H1 (cell line): ENCODE data around the gene PHYH. TPM values are rescaled to one million over a fixed set of nuclear protein-coding genes. Genes with fewer than 3 reads are reported as not detected.

Source experiments
- CTCF ChIA-PET: fragments of 300-600 bp; sonication (Branson Sonifier 250); formaldehyde crosslinking; loops from one replicate; lab custom pipeline; 2021; ENCODE audit not compliant: partially characterized antibody; lab: Charles Lee
- POLR2A ChIA-PET: fragments of 300-600 bp; sonication (Branson Sonifier 250); formaldehyde crosslinking; loops from one replicate; lab custom pipeline; 2021; ENCODE audit warnings: inconsistent platforms; ENCODE audit not compliant: partially characterized antibody; lab: Charles Lee
- DNase-seq, 2 experiments: peaks; one replicate each; pipeline versions ENCODE4 v3.0.0 to v3.0.0-alpha.2; 2010 to 2022; ENCODE audit warnings: low spot score in 2 of 2, low read depth in 1 of 2, mixed read lengths in 1 of 2
- FAIRE-seq: peaks from 2 replicates; lab custom pipeline; 2011; peaks lifted over from hg19 to GRCh38; lab: Jason Lieb, UNC
- H2AFZ ChIP-seq: 2 replicates; pipeline ENCODE4 v1.8.1; 2012; ENCODE audit warnings: low read length, inconsistent platforms
- H2AK5ac ChIP-seq: 2 replicates; pipeline ENCODE4 v1.6.1; 2013; ENCODE audit warnings: low read depth, low read length
- H2BK120ac ChIP-seq: replicated peaks from 2 replicates; pipeline ENCODE3; 2013; ENCODE audit warnings: low read depth, low read length, inconsistent platforms
- H2BK12ac ChIP-seq: 2 replicates; pipeline ENCODE4 v1.6.1; 2013; ENCODE audit warnings: low read depth, low read length
- H2BK15ac ChIP-seq: 2 replicates; pipeline ENCODE4 v1.6.1; 2013; ENCODE audit warnings: low read length
- H2BK20ac ChIP-seq: 2 replicates; pipeline ENCODE4 v1.6.1; 2013; ENCODE audit warnings: low read length
- H2BK5ac ChIP-seq: 2 replicates; pipeline ENCODE4 v1.6.1; 2013; ENCODE audit warnings: low read depth, low read length
- H3K14ac ChIP-seq: 2 replicates; pipeline ENCODE4 v1.6.1; 2013; ENCODE audit warnings: inconsistent platforms; ENCODE audit not compliant: insufficient read length
- H3K18ac ChIP-seq: 2 replicates; pipeline ENCODE4 v1.6.1; 2013; ENCODE audit warnings: low read length; ENCODE audit errors: extremely low read depth
- H3K23ac ChIP-seq: 2 replicates; pipeline ENCODE4 v1.6.1; 2013; ENCODE audit warnings: inconsistent platforms; ENCODE audit not compliant: insufficient read length
- H3K23me2 ChIP-seq: 2 replicates; pipeline ENCODE4 v1.6.1; 2013; ENCODE audit warnings: low read depth, low read length
- H3K27ac ChIP-seq: 2 replicates; pipeline ENCODE4 v1.6.1; 2011; ENCODE audit warnings: low read depth, low read length, inconsistent platforms
- H3K27me3 ChIP-seq, 4 experiments: replicated peaks in 1 of 4; 1 replicate in 1 of 4; 2 replicates in 3 of 4; pipeline versions ENCODE4 v1.6.1 to v1.8.1; 2011 to 2013; ENCODE audit warnings: low read length in 3 of 4, mild to moderate bottlenecking in 3 of 4, inconsistent platforms in 2 of 4, mixed read lengths in 2 of 4, moderate library complexity in 1 of 4; ENCODE audit not compliant: control insufficient read depth in 3 of 4, insufficient read depth in 3 of 4; ENCODE audit errors: extremely low read depth in 1 of 4
- H3K36me3 ChIP-seq, 4 experiments: 2 replicates each; pipeline versions ENCODE4 v1.6.1 to v1.8.1; 2011 to 2013; ENCODE audit warnings: mild to moderate bottlenecking in 4 of 4, low read length in 3 of 4, moderate library complexity in 2 of 4, control low read depth in 1 of 4, inconsistent platforms in 1 of 4; ENCODE audit not compliant: insufficient read depth in 4 of 4, control insufficient read depth in 2 of 4
- H3K4ac ChIP-seq: replicated peaks from 2 replicates; pipeline ENCODE3; 2013; ENCODE audit warnings: low read length, low read depth, mixed read lengths, inconsistent platforms; ENCODE audit not compliant: insufficient read length
- H3K4me1 ChIP-seq, 4 experiments: replicated peaks in 1 of 4; 1 replicate in 1 of 4; 2 replicates in 3 of 4; pipeline versions ENCODE4 v1.6.1 to v1.8.1; 2011 to 2013; ENCODE audit warnings: low read length in 3 of 4, inconsistent platforms in 2 of 4, mixed read lengths in 1 of 4; ENCODE audit not compliant: insufficient read depth in 4 of 4, control insufficient read depth in 3 of 4
- H3K4me2 ChIP-seq, 2 experiments: 2 replicates each; pipeline versions ENCODE4 v1.6.1 to v1.8.1; 2011 to 2013; ENCODE audit warnings: low read depth in 2 of 2, low read length in 2 of 2, control low read depth in 1 of 2, inconsistent platforms in 1 of 2, mild to moderate bottlenecking in 1 of 2; ENCODE audit not compliant: insufficient read depth in 1 of 2
- H3K4me3 ChIP-seq, 4 experiments: fragments of 200-600, 300-600 bp in 1 of 4; sonication (generic), shearing (Covaris generic), sonication (Bioruptor Twin) in 1 of 4; 2 replicates each; pipeline versions ENCODE4 v1.5.1 to v1.8.1; 2011 to 2016; ENCODE audit warnings: low read length in 4 of 4, low read depth in 3 of 4, control low read depth in 2 of 4, inconsistent platforms in 2 of 4, mild to moderate bottlenecking in 2 of 4, mixed read lengths in 1 of 4, moderate library complexity in 1 of 4; ENCODE audit not compliant: insufficient read depth in 2 of 4; ENCODE audit errors: extremely low read depth in 1 of 4
- H3K56ac ChIP-seq: replicated peaks from 2 replicates; pipeline ENCODE3; 2013; ENCODE audit warnings: low read depth, mild to moderate bottlenecking, mixed read lengths, low read length, inconsistent platforms; ENCODE audit not compliant: insufficient read length
- H3K79me1 ChIP-seq: 2 replicates; pipeline ENCODE4 v1.6.1; 2013; ENCODE audit warnings: low read depth, low read length, control low read depth
- H3K79me2 ChIP-seq, 2 experiments: 2 replicates each; pipeline versions ENCODE4 v1.6.1 to v1.8.1; 2012 to 2013; ENCODE audit warnings: low read length in 2 of 2, mild to moderate bottlenecking in 2 of 2, inconsistent platforms in 1 of 2; ENCODE audit not compliant: insufficient read depth in 2 of 2, control insufficient read depth in 1 of 2
- H3K9ac ChIP-seq, 4 experiments: replicated peaks in 1 of 4; 1 replicate in 1 of 4; 2 replicates in 3 of 4; pipeline versions ENCODE4 v1.6.1 to v1.8.1; 2011 to 2013; ENCODE audit warnings: low read depth in 3 of 4, low read length in 3 of 4, control low read depth in 2 of 4, mild to moderate bottlenecking in 2 of 4, moderate library complexity in 2 of 4, inconsistent platforms in 1 of 4; ENCODE audit errors: extremely low read depth in 1 of 4
- H3K9me3 ChIP-seq, 2 experiments: 2 replicates each; pipeline versions ENCODE4 v1.6.1 to v1.8.1; 2012 to 2013; ENCODE audit warnings: mild to moderate bottlenecking in 2 of 2, moderate library complexity in 2 of 2, control low read depth in 1 of 2, inconsistent platforms in 1 of 2, low read depth in 1 of 2, low read length in 1 of 2, mixed read lengths in 1 of 2; ENCODE audit not compliant: insufficient read depth in 2 of 2
- H4K20me1 ChIP-seq, 2 experiments: replicated peaks in 1 of 2; 2 replicates each; pipeline versions ENCODE3 to v1.8.1; 2011 to 2013; ENCODE audit warnings: inconsistent platforms in 2 of 2, low read length in 2 of 2, mild to moderate bottlenecking in 1 of 2; ENCODE audit not compliant: insufficient read depth in 2 of 2, control insufficient read depth in 1 of 2
- H4K5ac ChIP-seq: 2 replicates; pipeline ENCODE4 v1.6.1; 2013; ENCODE audit warnings: low read length, low read depth, mixed read lengths, inconsistent platforms; ENCODE audit not compliant: insufficient read length
- H4K8ac ChIP-seq: 2 replicates; pipeline ENCODE4 v1.8.0; 2013; ENCODE audit warnings: mild to moderate bottlenecking, moderate library complexity, low read length, inconsistent platforms; ENCODE audit not compliant: insufficient read depth; ENCODE audit errors: extremely low read depth
- H4K91ac ChIP-seq: replicated peaks from 2 replicates; pipeline ENCODE3; 2013; ENCODE audit warnings: low read length, mixed read lengths, inconsistent platforms; ENCODE audit not compliant: insufficient read length
- EP300 ChIP-seq, 2 experiments: IDR thresholded peaks; 1 replicate in 1 of 2; 2 replicates in 1 of 2; pipeline ENCODE4 v1.6.1; 2011 to 2012; ENCODE audit warnings: low read depth in 2 of 2, low read length in 2 of 2, mild to moderate bottlenecking in 2 of 2, borderline replicate concordance in 1 of 2, inconsistent platforms in 1 of 2, moderate library complexity in 1 of 2
- FOSL1 ChIP-seq: IDR thresholded peaks from 2 replicates; pipeline ENCODE4 v1.6.1; 2011; ENCODE audit warnings: mild to moderate bottlenecking, low read depth, low read length, moderate library complexity; ENCODE audit not compliant: insufficient read depth
- KDM4A ChIP-seq: IDR thresholded peaks from one replicate; pipeline ENCODE4 v1.7.1; 2012; ENCODE audit warnings: low read depth, mild to moderate bottlenecking, moderate library complexity, low read length, inconsistent platforms; ENCODE audit not compliant: severe bottlenecking
- MAX ChIP-seq: IDR thresholded peaks from 2 replicates; pipeline ENCODE4 v1.6.1; 2012; ENCODE audit warnings: inconsistent platforms
- PHF8 ChIP-seq: fragments of 200-600 bp; sonication (generic); conservative IDR thresholded peaks from 2 replicates; pipeline ENCODE4 v1.7.1; 2012; ENCODE audit warnings: low read depth, mild to moderate bottlenecking, inconsistent platforms, low read length, moderate library complexity
- POLR2A ChIP-seq, 2 experiments: IDR thresholded peaks; 1 replicate in 1 of 2; 2 replicates in 1 of 2; pipeline ENCODE4 v1.6.1; 2011; ENCODE audit warnings: low read depth in 2 of 2, low read length in 2 of 2, mild to moderate bottlenecking in 2 of 2; ENCODE audit errors: control extremely low read depth in 1 of 2
- POLR2AphosphoS5 ChIP-seq: IDR thresholded peaks from 2 replicates; pipeline ENCODE4 v1.6.1; 2011; ENCODE audit warnings: low read depth, low read length
- SAP30 ChIP-seq: fragments of 300-600 bp; sonication (generic); IDR thresholded peaks from 2 replicates; pipeline ENCODE4 v1.7.1; 2012; ENCODE audit warnings: low read length, moderate library complexity, mild to moderate bottlenecking, inconsistent platforms; ENCODE audit not compliant: insufficient read depth, insufficient replicate concordance
- SUZ12 ChIP-seq: fragments of 200-600 bp; sonication (generic); IDR thresholded peaks from 2 replicates; pipeline ENCODE4 v1.6.1; 2012; ENCODE audit warnings: mild to moderate bottlenecking, inconsistent platforms, low read length, moderate library complexity, mixed read lengths
- TAF1 ChIP-seq: IDR thresholded peaks from 2 replicates; pipeline ENCODE4 v1.6.1; 2011; ENCODE audit warnings: mild to moderate bottlenecking, low read depth, low read length
- TBP ChIP-seq: IDR thresholded peaks from 2 replicates; pipeline ENCODE4 v1.6.1; 2011; ENCODE audit warnings: low read depth, low read length, improper control_type of control experiment
- ZNF274 ChIP-seq: IDR thresholded peaks from 2 replicates; pipeline ENCODE4 v1.7.0; 2012; ENCODE audit warnings: low read length, borderline replicate concordance; ENCODE audit errors: extremely low read depth
- WGBS, 2 experiments: shearing (Covaris generic) in 1 of 2; methylation state at CpG; one replicate each; pipeline versions ENCODE4 v1.1.6 to v1.1.7; 2013 to 2015; ENCODE audit warnings: low lambda C conversion rate in 2 of 2, mixed read lengths in 2 of 2, inconsistent platforms in 1 of 2, low coverage in 1 of 2, missing lambda C conversion rate in 1 of 2; ENCODE audit not compliant: insufficient replicate concordance in 2 of 2, insufficient coverage in 1 of 2, insufficient read length in 1 of 2; ENCODE audit errors: extremely low coverage in 1 of 2, missing lambda C conversion rate in 1 of 2; 5-methylcytosine and 5-hydroxymethylcytosine counted together
- polyA plus RNA-seq, 7 experiments: library from polyadenylated mRNA; depleted of rRNA in 3 of 7; stranded (reverse) in 5 of 7; unstranded in 2 of 7; fragments of >200 nt in 5 of 7; fragments of 200-250 nt in 2 of 7; gene quantifications; 1 replicate in 5 of 7; 2 replicates in 1 of 7; 4 replicates in 1 of 7; pipeline versions ENCODE4 v1.2.1 to v1.2.3, GENCODE V29; 2011 to 2013; ENCODE audit warnings: missing spikeins in 2 of 7, mixed read lengths in 2 of 7
- total RNA-seq: library from RNA; stranded (reverse); fragmentation: NEBNext Ultra II Directional; extraction: Animal tissue kit (Norgen Biotek cat#: 25700); gene quantifications from 2 replicates; pipeline ENCODE4 v1.2.1, GENCODE V29; 2021

Gene PHYH
- total and polyA plus RNA-seq, 2 of the 8 experiments (the other 6 are each of a cell fraction or from before 2014, with no cell fraction given) = 22.0 to 22.7 TPM

GRCh38 chr10:13347043-13347499, 47.2 kb upstream of the PHYH start:
- Histone ChIP-seq H4K91ac (peak overlapping the region; percentile 67), H2AFZ (no peak overlapping the region), H3K56ac (peak overlapping the region; percentile 27), H3K23ac (no peak overlapping the region), H3K36me3 (peaks cover 6 to 29% (median 9%) of the 10 kb centered on the region in 4 experiments; a peak in 5 of 8 replicates), H2BK15ac (no peak overlapping the region), H3K4ac (no peak overlapping the region), H2BK120ac (no peak overlapping the region), H3K4me1 (peaks cover 9 to 33% (median 20%) of the 10 kb centered on the region in 4 experiments), H2AK5ac (no peak overlapping the region), H3K27ac (peak overlapping the region; percentile 87), H2BK20ac (no peak overlapping the region), H4K5ac (peak overlapping the region; percentile 90), H3K9me3 (no peaks in the 10 kb centered on the region), H3K23me2 (peaks cover 22% of the 10 kb centered on the region), H3K79me1 (peaks cover 3% of the 10 kb centered on the region; the same call in 1 of the 2 replicates), H2BK5ac (peak overlapping the region; percentile 79), H3K4me2 (peak overlapping the region; percentile 67 to 85; a peak in 3 of 4 replicates), H3K27me3 (no peaks in the 10 kb centered on the region), H3K79me2 (peaks cover 33 to 51% of the 10 kb centered on the region in 2 experiments), H2BK12ac (no peak overlapping the region; the same call in 1 of the 2 replicates), H3K9ac (peak overlapping the region; percentile 86 to 100 (median 88)), H3K18ac (peak overlapping the region; percentile 51; the same call in 1 of the 2 replicates), H4K8ac (peak overlapping the region; percentile 99; the same call in 1 of the 2 replicates), H3K14ac (no peak overlapping the region), H4K20me1 (peaks cover 3 to 9% of the 10 kb centered on the region in 2 experiments), H3K4me3 (peak overlapping the region; percentile 65 to 87 (median 75))
- 3% methylated on average over 26 of the region's 47 CpGs; no CpG with 5 or more reads in 1 of the 2 experiments for WGBS, 2 experiments
- peak in 1 of 2 experiments; percentile 53 for DNase-seq
- ChIA-PET POLR2A (interaction anchor here (0.5 to 1.0 kb wide), 3 partner anchors 30 to 137 kb away, joined by 3 read pairs; no protein-coding TSS in a partner anchor), CTCF (no interaction called here)
- FAIRE-seq = peak; percentile 65
- TF ChIP-seq ZNF274 (no peak), POLR2AphosphoS5 (peak; percentile 47), SAP30 (no peak), SUZ12 (no peak), EP300 (IDR thresholded peaks at IDR 0.05; ENCODE audit: borderline replicate concordance in 1 of 2, low read depth in 2 of 2, low read length in 2 of 2) (no peak), MAX (peak; percentile 58; the same call in 1 of the 2 replicates), POLR2A (IDR thresholded peaks at IDR 0.05; ENCODE audit: control extremely low read depth in 1 of 2, low read depth in 2 of 2, low read length in 2 of 2) (peak in 1 of 2 experiments; percentile 22; a peak in 1 of 3 replicates), PHF8 (peak; percentile 29; the same call in 1 of the 2 replicates), TAF1 (peak; percentile 56), FOSL1 (no peak), KDM4A (peak; percentile 6), TBP (peak; percentile 69)
